IMR-90 (cell line): ENCODE data around the gene CSNK1D. TPM values are rescaled to one million over a fixed set of nuclear protein-coding genes. Genes with fewer than 3 reads are reported as not detected.

Experiments used
- ATAC-seq: fragments of 200-7000 bp; cut with Tn5 transposase; 2 replicates; pipeline ENCODE4 v1.9.1; 2020; ENCODE audit warnings: low read depth, mild to moderate bottlenecking, moderate library complexity
- BruUV-seq: library from RNA; stranded (reverse); fragments of 400-500 nt; replicated peaks from 2 replicates; lab custom pipeline; 2021; lab: Mats Ljungman, UMichigan
- CTCF ChIA-PET: fragments of 300-600 bp; formaldehyde crosslinking; extraction: SDS; loops from one replicate; lab custom pipeline; 2021; ENCODE audit warnings: antibody characterized with exemption; lab: Yijun Ruan, JAX
- POLR2A ChIA-PET: fragments of 300-600 bp; sonication (Branson Sonifier 250); formaldehyde crosslinking; loops from one replicate; lab custom pipeline; 2022; ENCODE audit warnings: antibody characterized with exemption; ENCODE audit not compliant: unreplicated experiment; lab: Charles Lee
- DNase-seq: peaks from one replicate; pipeline ENCODE4 v3.0.0; 2013
- H2AFZ ChIP-seq: replicated peaks from 2 replicates; pipeline ENCODE3; 2013; ENCODE audit warnings: low read length, mild to moderate bottlenecking; ENCODE audit not compliant: poor library complexity
- H2AK5ac ChIP-seq: 2 replicates; pipeline ENCODE4 v1.6.1; 2013; ENCODE audit warnings: low read depth, low read length, inconsistent platforms
- H2AK9ac ChIP-seq: replicated peaks from 2 replicates; pipeline ENCODE3; 2013; ENCODE audit warnings: mild to moderate bottlenecking, low read depth, low read length, moderate library complexity; ENCODE audit not compliant: poor library complexity
- H2BK120ac ChIP-seq: 2 replicates; pipeline ENCODE4 v1.6.1; 2013; ENCODE audit warnings: low read depth, low read length, inconsistent platforms
- H2BK15ac ChIP-seq: 3 replicates; pipeline ENCODE4 v1.6.1; 2013; ENCODE audit warnings: low read depth, low read length, inconsistent platforms
- H2BK20ac ChIP-seq: 2 replicates; pipeline ENCODE4 v1.6.1; 2013; ENCODE audit warnings: low read depth, mild to moderate bottlenecking, inconsistent platforms, low read length, moderate library complexity
- H2BK5ac ChIP-seq: 2 replicates; pipeline ENCODE4 v1.6.1; 2013; ENCODE audit warnings: mild to moderate bottlenecking, low read depth, low read length, inconsistent platforms; ENCODE audit not compliant: poor library complexity, severe bottlenecking
- H3K14ac ChIP-seq: replicated peaks from 2 replicates; pipeline ENCODE4 v1.6.1; 2013; ENCODE audit warnings: low read depth, low read length, inconsistent platforms
- H3K18ac ChIP-seq: 2 replicates; pipeline ENCODE4 v1.6.1; 2013; ENCODE audit warnings: low read depth, low read length, control low read depth
- H3K23ac ChIP-seq: 2 replicates; pipeline ENCODE4 v1.6.1; 2013; ENCODE audit warnings: low read depth, low read length, inconsistent platforms
- H3K27ac ChIP-seq: 2 replicates; pipeline ENCODE4 v1.5.1; 2013; ENCODE audit warnings: mild to moderate bottlenecking, control low read depth, low read length; ENCODE audit not compliant: insufficient read depth
- H3K27me3 ChIP-seq: 2 replicates; pipeline ENCODE4 v1.6.1; 2013; ENCODE audit warnings: low read length; ENCODE audit not compliant: control insufficient read depth, insufficient read depth
- H3K36me3 ChIP-seq: 2 replicates; pipeline ENCODE4 v1.6.1; 2013; ENCODE audit warnings: low read length, mixed read lengths; ENCODE audit not compliant: control insufficient read depth, insufficient read depth
- H3K4ac ChIP-seq: 2 replicates; pipeline ENCODE4 v1.6.1; 2013; ENCODE audit warnings: low read depth, low read length, inconsistent platforms
- H3K4me1 ChIP-seq: 2 replicates; pipeline ENCODE4 v1.6.1; 2013; ENCODE audit warnings: low read length, mixed read lengths; ENCODE audit not compliant: control insufficient read depth, insufficient read depth
- H3K4me2 ChIP-seq: 2 replicates; pipeline ENCODE4 v1.6.1; 2013; ENCODE audit warnings: low read depth, mild to moderate bottlenecking, control low read depth, low read length, moderate library complexity
- H3K4me3 ChIP-seq: 2 replicates; pipeline ENCODE4 v1.5.1; 2013; ENCODE audit warnings: low read depth, mild to moderate bottlenecking, control low read depth, low read length, moderate library complexity; ENCODE audit not compliant: insufficient read depth
- H3K56ac ChIP-seq: 2 replicates; pipeline ENCODE4 v1.6.1; 2013; ENCODE audit warnings: low read length, inconsistent platforms; ENCODE audit not compliant: insufficient read depth; ENCODE audit errors: extremely low read depth
- H3K79me1 ChIP-seq, 2 experiments: 2 replicates each; pipeline ENCODE4 v1.6.1; 2013; ENCODE audit warnings: low read length in 2 of 2, inconsistent platforms in 1 of 2, low read depth in 1 of 2
- H3K9ac ChIP-seq: 2 replicates; pipeline ENCODE4 v1.6.1; 2013; ENCODE audit warnings: low read depth, low read length, control low read depth
- H3K9me1 ChIP-seq: 2 replicates; pipeline ENCODE4 v1.6.1; 2013; ENCODE audit warnings: low read length, inconsistent platforms; ENCODE audit not compliant: insufficient read depth
- H3K9me3 ChIP-seq: 2 replicates; pipeline ENCODE4 v1.6.1; 2013; ENCODE audit warnings: low read length; ENCODE audit not compliant: control insufficient read depth, insufficient read depth
- H4K20me1 ChIP-seq: 2 replicates; pipeline ENCODE4 v1.6.1; 2013; ENCODE audit warnings: low read length, inconsistent platforms; ENCODE audit not compliant: insufficient read depth
- H4K5ac ChIP-seq: 2 replicates; pipeline ENCODE4 v1.6.1; 2013; ENCODE audit warnings: mild to moderate bottlenecking, low read depth, low read length, control low read depth
- H4K8ac ChIP-seq, 2 experiments: 2 replicates each; pipeline ENCODE4 v1.6.1; 2013; ENCODE audit warnings: low read depth in 2 of 2, low read length in 2 of 2, control low read depth in 1 of 2, inconsistent platforms in 1 of 2
- H4K91ac ChIP-seq: 2 replicates; pipeline ENCODE4 v1.6.1; 2013; ENCODE audit warnings: low read depth, low read length, inconsistent platforms; ENCODE audit not compliant: insufficient read depth
- USF2 ChIP-seq: fragments of 150-350 bp; IDR thresholded peaks from 2 replicates; pipeline ENCODE4 v1.6.1; 2017; ENCODE audit warnings: mild to moderate bottlenecking, antibody characterized with exemption, low read length, low read depth
- WGBS, 2 experiments: methylation state at CpG; one replicate each; pipeline versions ENCODE4 v1.1.5 to v1.1.7; 2013; ENCODE audit warnings: missing lambda C conversion rate in 2 of 2; ENCODE audit not compliant: insufficient read length in 1 of 2; ENCODE audit errors: extremely low coverage in 2 of 2; 5-methylcytosine and 5-hydroxymethylcytosine counted together
- dilution Hi-C: fragments of 300-500 bp; cut with HindIII; formaldehyde crosslinking; loops from one replicate; pipeline ENCODE4 v1.14.3; 2018; ENCODE audit warnings: low sequenced_read_pairs; ENCODE audit not compliant: unreplicated experiment
- in situ Hi-C: fragments of 300-500 bp; cut with MboI; formaldehyde crosslinking; loops from 3 replicates; pipeline ENCODE4 v1.14.3; 2019; ENCODE audit warnings: low sequenced_read_pairs, inconsistent platforms, mixed read lengths
- intact Hi-C: fragments of 100-400 bp; cut with micrococcal nuclease; formaldehyde crosslinking; loops from 2 replicates; pipeline ENCODE4 v1.10.0; 2022
- polyA plus RNA-seq, 3 experiments: library from polyadenylated mRNA; depleted of rRNA; stranded (reverse); fragments of >200 nt; gene quantifications; 2 replicates each; pipeline ENCODE4 v1.2.3, GENCODE V29; 2012; ENCODE audit warnings: low replicate concordance in 1 of 3
- total RNA-seq: library from RNA; depleted of rRNA; stranded (reverse); fragments of >200 nt; gene quantifications from 2 replicates; pipeline ENCODE4 v1.2.3, GENCODE V29; 2012
- TF ChIP-seq, protein P1 (sequence below): fragments of 150-350 bp; IDR thresholded peaks from 2 replicates; pipeline ENCODE4 v1.6.1; 2016; ENCODE audit warnings: low read depth, mild to moderate bottlenecking, low read length, moderate library complexity, borderline replicate concordance

The CSNK1D gene
- total and polyA plus RNA-seq, 2 of the 4 experiments (the other 2 are of a cell fraction): 47.1 to 186 TPM

GRCh38 chr17:82241183-82241925, 32.1 kb downstream of the CSNK1D start:
- Histone ChIP-seq H3K4me1 (peaks cover 39% of the 10 kb centered on the region), H2AK9ac (peak overlapping the region; percentile 80), H2AFZ (peak overlapping the region; percentile 13), H2BK15ac (no peak overlapping the region), H3K4me2 (no peak overlapping the region), H3K9me1 (peaks cover 5% of the 10 kb centered on the region; the same call in 1 of the 2 replicates), H3K79me1 (peaks cover 15 to 82% of the 10 kb centered on the region in 2 experiments; a peak in 3 of 4 replicates), H4K91ac (no peak overlapping the region), H3K4me3 (no peak overlapping the region), H2BK5ac (peak overlapping the region; percentile 46), H3K56ac (no peak overlapping the region), H3K27ac (peak overlapping the region; percentile 50), H4K20me1 (peaks cover 100% of the 10 kb centered on the region), H3K9ac (no peak overlapping the region), H3K14ac (no peak overlapping the region), H3K4ac (no peak overlapping the region), H3K23ac (0 out of 2 replicates have a peak overlapping the region, but pooled peaks have one; percentile 36), H3K18ac (no peak overlapping the region), H4K5ac (0 out of 2 replicates have a peak overlapping the region, but pooled peaks have one; percentile 20), H3K36me3 (peaks cover 76% of the 10 kb centered on the region), H2BK20ac (no peak overlapping the region), H3K27me3 (no peaks in the 10 kb centered on the region), H2BK120ac (no peak overlapping the region), H4K8ac (no peak overlapping the region), H2AK5ac (no peak overlapping the region), H3K9me3 (no peaks in the 10 kb centered on the region)
- ChIA-PET POLR2A (no interaction called here), CTCF (interaction anchor here (0.7 kb wide), 1 partner anchor 35 kb away, joined by 3 read pairs; no protein-coding TSS in a partner anchor)
- peak; percentile 36 for DNase-seq
- WGBS, 2 experiments: 74% methylated on average over 12 of the region's 27 CpGs; no CpG with 5 or more reads in 1 of the 2 experiments
- intact Hi-C loops (loop anchor here (5.0 kb wide), 3 partner anchors 34 to 171 kb away; no protein-coding TSS in a partner anchor), dilution Hi-C loops (no loop called here), in situ Hi-C loops (no loop called here)
- TF ChIP-seq, protein P1, sequence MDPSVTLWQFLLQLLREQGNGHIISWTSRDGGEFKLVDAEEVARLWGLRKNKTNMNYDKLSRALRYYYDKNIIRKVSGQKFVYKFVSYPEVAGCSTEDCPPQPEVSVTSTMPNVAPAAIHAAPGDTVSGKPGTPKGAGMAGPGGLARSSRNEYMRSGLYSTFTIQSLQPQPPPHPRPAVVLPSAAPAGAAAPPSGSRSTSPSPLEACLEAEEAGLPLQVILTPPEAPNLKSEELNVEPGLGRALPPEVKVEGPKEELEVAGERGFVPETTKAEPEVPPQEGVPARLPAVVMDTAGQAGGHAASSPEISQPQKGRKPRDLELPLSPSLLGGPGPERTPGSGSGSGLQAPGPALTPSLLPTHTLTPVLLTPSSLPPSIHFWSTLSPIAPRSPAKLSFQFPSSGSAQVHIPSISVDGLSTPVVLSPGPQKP: no peak
- TF ChIP-seq USF2: peak; percentile 65; the same call in 1 of the 2 replicates
- BruUV-seq: no TSS peak
- peak; percentile 9 for ATAC-seq
